Stimulated activated CD4-positive, alpha-beta T cell treated with anti-CD3 and anti-CD28 coated beads, Interleukin-1b, Interleukin-23, amount 100 ng/mL, for 1 hour (primary cell): ENCODE results near the gene IGFBP3.

Experiments
- DNase-seq, 2 donors: peaks; one replicate each; pipeline ENCODE4 v3.0.0-alpha.2; 2020; ENCODE audit warnings: low read depth in 2 of 2

Gene IGFBP3

DNA sequence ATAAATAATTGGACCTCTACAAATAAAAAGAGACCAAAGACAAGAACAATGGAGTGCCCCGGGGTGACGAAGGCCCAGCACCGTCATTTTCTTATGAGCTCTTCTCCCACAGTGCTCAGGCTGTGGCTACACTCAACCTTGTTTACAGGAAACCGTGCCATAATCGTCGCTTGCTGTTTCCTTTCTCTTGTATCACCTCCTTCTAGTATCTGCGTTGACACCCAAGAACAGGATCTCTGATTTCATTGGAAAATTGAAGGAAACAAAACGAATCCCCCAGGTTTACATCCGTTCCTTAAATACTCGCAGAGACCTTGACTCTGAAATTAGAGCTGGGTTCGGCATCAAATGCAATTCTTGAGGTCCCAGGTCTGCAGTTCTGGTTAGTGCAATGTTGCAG, 1.7 kb upstream of the IGFBP3 start:
- DNase-seq = no peak

- no peak for DNase-seq
These were observed 837 bp upstream of the IGFBP3 start for GRCh38 chr7:45921699-45922519.

DNA sequence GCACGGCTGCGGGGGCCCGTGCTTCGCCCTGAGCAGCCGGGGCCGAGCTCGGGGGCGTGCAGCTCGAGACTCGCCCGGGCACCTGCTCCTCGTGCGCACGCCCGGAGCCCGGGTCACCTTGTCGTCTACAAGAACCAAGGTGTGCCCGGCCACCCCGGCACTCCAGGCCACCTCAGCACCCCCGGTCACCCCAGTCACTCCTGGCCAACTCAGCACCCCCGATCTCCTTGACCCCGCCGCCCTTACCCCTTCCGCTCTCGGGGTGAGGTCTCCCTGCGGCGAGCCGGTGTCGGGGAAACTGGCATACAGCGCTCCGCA, 268 bp upstream of the IGFBP3 start:
- DNase-seq = no peak

- no peak for DNase-seq
These were observed 1.0 kb downstream of the IGFBP3 start for GRCh38 chr7:45919993-45920459.

GRCh38 chr7:45919231-45919784, 1.8 kb downstream of the IGFBP3 start:
- DNase-seq = no peak

GRCh38 chr7:45918556-45918955, 2.5 kb downstream of the IGFBP3 start:
- no peak for DNase-seq

- DNase-seq = peak; percentile 19 to 61
These were observed 3.4 kb downstream of the IGFBP3 start for GRCh38 chr7:45917658-45918057.

GRCh38 chr7:45917064-45917463, 4.0 kb downstream of the IGFBP3 start:
- DNase-seq = no peak

DNA sequence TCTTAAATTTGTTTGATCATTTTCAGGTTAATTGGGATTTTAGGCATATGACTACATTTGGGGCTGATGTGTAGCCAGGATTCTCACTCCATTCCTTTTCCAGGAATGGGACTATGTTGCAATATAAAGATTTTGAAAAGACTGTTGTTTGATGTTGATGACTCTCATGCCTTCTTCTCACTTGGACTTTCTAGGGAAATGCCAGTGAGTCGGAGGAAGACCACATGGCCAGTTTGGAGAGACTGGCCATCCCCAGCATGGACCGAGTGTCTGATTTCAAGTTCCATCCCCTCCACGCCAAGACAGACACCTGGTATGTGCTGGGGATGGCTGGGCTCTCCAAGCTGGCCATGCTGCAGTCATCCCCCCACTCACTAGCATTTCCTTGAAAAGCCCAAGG, 5.5 kb downstream of the IGFBP3 start:
- DNase-seq = no peak

- no peak for DNase-seq
These were observed 6.2 kb downstream of the IGFBP3 start for GRCh38 chr7:45914911-45915310.

DNA sequence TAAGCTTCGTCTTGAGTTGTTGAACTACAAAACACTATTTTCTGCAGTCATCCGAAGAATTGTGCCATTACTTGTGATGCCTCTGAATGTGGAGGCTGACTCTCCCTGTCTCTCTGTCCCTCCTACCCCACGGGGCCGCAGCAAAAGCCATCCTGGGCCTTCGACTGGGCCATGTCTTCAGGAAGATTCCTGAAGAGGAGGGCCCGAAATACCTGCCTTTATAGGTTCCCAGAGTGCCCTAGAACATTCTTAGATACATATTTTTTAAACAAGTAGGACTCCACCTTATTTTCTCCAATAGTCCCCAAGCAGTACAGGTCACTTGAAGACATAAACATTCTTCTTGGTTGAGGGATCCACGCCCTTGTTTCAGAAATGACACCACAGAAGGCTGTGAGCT, 8.1 kb downstream of the IGFBP3 start:
- DNase-seq = no peak

DNA sequence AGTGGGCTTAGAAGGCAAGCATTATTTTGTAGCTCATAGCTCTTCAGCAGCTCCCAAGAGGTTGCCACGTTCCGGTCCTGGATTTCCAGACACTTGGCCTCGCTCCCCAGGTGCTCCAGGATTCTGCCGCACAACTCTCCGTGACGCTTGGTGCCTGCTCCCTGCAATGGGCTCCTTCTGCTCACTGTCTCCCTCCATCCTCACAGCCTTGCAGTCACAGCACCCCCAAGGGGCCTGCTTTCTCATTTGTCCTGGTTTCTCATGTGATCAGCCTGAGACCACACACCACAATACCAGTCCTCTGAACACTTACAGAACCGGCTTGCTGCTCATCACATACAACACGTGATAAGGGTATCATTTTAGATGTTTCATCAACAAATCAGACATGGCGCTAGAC, 9.8 kb downstream of the IGFBP3 start:
- no peak for DNase-seq

- DNase-seq = no peak
These were observed 10.2 kb downstream of the IGFBP3 start for GRCh38 chr7:45910855-45911254.

DNA sequence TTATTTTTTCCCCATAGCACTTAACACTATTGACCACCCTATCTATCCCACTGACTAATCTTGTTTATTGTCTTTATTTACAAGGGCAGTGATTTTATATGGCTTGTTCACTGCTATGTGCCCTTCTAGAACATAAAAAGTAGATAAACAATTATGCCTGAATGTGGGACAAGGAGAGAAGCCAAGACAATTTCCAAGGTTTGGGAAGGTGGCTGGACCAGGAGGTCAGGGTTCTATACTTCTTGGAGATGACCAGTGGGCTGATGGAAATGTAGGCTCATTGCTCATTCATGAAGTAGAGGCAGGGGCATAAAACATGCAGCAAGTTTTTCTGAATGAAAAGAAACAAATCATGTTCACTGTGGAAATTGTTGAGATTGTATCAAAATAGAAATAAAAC, 11.5 kb downstream of the IGFBP3 start:
- DNase-seq = no peak

GRCh38 chr7:45902820-45903219, 18.3 kb downstream of the IGFBP3 start:
- no peak for DNase-seq

GRCh38 chr7:45901566-45901965, 19.5 kb downstream of the IGFBP3 start:
- DNase-seq = no peak

DNA sequence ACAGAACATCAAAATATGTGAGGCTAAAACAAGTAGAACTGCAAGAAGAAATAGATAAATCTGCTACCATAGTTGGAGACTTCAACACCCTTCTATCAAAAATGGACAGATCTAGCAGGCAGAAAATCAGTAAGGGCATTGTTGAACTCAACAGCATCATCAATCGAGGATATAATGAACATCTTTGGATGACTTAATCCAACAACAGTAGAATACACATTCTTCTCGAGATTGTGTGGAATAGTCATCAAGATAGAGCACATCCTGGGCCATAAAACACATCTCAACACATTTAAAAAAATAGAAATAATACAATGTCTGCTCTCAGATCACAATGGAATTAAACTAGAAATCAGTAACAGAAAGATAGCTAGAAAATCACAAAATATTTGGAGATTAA, 22.9 kb downstream of the IGFBP3 start:
- DNase-seq = no peak

- DNase-seq = no peak
These were observed 23.9 kb downstream of the IGFBP3 start for GRCh38 chr7:45897042-45897690.

DNA sequence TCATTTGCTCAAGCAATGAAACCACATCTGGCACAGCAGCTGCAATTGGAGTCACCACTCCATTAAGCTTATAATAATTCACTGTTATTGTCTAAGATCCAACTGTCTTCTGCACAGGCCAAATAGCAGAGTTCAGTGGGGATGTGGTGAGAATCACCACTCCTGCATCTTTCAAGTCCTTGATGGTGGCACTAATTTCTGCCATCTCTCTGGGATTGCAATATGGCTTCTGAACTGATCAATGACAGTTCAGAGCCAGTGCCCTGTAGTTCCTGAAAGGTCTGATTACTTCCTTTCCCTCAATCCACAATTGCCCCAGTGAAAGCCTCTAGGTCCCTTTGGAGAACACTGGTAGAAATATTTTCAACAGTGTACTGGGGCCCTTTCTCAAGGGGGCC, 26.4 kb downstream of the IGFBP3 start:
- no peak for DNase-seq

DNA sequence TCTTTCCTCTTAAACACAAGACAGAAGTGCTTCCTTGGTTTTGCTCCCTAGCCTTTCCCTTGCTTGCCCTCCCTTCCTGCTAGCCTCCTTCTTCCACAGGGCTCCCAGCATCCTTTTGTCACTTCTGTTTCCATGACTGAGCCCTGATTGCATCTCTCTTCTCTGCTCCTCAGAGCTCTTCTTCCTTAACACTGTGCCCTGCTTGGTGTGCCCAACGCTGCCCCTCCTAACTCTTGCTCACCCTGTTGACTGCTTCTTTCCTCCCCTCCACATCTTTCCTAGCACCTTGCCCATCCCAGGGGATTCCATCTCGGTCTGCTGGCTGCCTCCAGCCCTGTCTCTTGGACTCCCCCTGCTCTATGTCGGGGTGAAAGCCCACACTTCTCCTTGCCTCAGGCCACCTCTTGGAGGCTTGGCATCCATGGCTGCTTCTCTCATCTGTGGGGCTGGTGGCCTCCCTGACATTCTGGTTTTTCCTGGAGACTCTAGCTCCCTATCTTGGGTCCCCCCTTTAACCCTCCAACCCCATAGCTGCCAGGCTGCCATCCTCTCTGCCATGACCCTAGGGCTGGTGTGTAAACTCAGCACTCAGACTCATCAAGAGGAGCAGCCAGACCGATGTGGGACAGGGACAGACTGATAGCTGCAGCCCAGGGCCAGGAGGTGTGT, 26.9 kb downstream of the IGFBP3 start:
- no peak for DNase-seq

GRCh38 chr7:45893374-45893995, 27.6 kb downstream of the IGFBP3 start:
- DNase-seq = no peak

DNA sequence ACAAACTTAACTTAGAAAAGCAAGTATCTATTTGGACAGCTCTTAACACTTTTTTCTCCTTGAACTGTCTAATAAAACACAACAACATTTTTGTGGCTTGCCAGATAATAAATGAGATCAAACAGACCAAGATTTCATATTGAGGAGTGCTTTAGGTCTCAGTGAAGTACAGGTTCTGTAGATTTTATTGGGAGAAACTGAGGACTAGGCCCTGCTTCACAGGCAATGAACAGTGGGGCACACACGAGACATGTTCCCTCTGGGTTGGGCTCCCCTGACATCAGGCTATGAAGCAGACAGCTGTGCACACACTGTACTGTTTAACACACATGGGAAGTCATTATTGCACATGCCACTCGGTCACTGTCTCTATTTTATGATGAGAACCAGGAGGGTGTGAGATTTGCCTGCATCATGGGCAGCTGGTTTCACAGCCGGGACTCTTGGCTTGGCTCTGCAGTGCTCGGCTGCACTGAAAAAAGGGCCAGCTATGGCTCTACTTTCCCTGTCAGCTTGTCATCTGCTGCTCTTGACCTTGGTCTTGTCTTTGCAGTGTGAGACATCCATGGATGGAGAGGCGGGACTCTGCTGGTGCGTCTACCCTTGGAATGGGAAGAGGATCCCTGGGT, 28.6 kb downstream of the IGFBP3 start:
- DNase-seq = no peak
